Naive thymus-derived CD4-positive, alpha-beta T cell (primary cell): ENCODE measurements around the gene RPS6KA1. TPM values are rescaled to one million over a fixed set of nuclear protein-coding genes. Genes with fewer than 3 reads are reported as not detected.

Source experiments
- ATAC-seq: fragments of 150-1000 bp; cut with Tn5 transposase; 2 replicates; pipeline ENCODE4 v1.10.0; 2021; ENCODE audit warnings: mild to moderate bottlenecking, moderate library complexity
- CTCF ChIA-PET: fragments of 350-600 bp; sonication (Branson Sonifier 250); formaldehyde crosslinking; loops from one replicate; lab custom pipeline; 2021; ENCODE audit warnings: antibody characterized with exemption; lab: Charles Lee
- POLR2A ChIA-PET: fragments of 350-600 bp; sonication (Branson Sonifier 250); formaldehyde crosslinking; loops from one replicate; lab custom pipeline; 2021; ENCODE audit warnings: antibody characterized with exemption, inconsistent platforms; lab: Charles Lee
- DNase-seq, 9 donors: peaks; one replicate each; pipeline versions ENCODE4 v3.0.0 to v3.0.0-alpha.2; 2020 to 2022; ENCODE audit warnings: mixed read lengths in 1 of 9
- H3K27ac ChIP-seq: one replicate; pipeline ENCODE4 v1.7.0; 2013; ENCODE audit warnings: mild to moderate bottlenecking, low read depth, low read length, moderate library complexity
- H3K27me3 ChIP-seq, 2 donors: one replicate each; pipeline ENCODE4 v1.7.0; 2013; ENCODE audit warnings: low read length in 2 of 2, mild to moderate bottlenecking in 2 of 2, moderate library complexity in 2 of 2; ENCODE audit not compliant: control insufficient read depth in 2 of 2, insufficient read depth in 2 of 2
- H3K36me3 ChIP-seq, 3 experiments: 1 replicate in 2 of 3; 2 replicates in 1 of 3; pipeline ENCODE4 v1.7.0; 2013; ENCODE audit warnings: low read length in 3 of 3, mild to moderate bottlenecking in 3 of 3, moderate library complexity in 1 of 3; ENCODE audit not compliant: insufficient read depth in 3 of 3, control insufficient read depth in 2 of 3
- H3K4me1 ChIP-seq, 2 donors: one replicate each; pipeline ENCODE4 v1.7.0; 2013; ENCODE audit warnings: low read length in 2 of 2, mild to moderate bottlenecking in 2 of 2, moderate library complexity in 1 of 2; ENCODE audit not compliant: control insufficient read depth in 2 of 2, insufficient read depth in 2 of 2
- H3K4me3 ChIP-seq: 2 replicates; pipeline ENCODE4 v1.7.0; 2013; ENCODE audit warnings: mild to moderate bottlenecking, low read length
- H3K9me3 ChIP-seq, 3 experiments: 1 replicate in 2 of 3; 2 replicates in 1 of 3; pipeline ENCODE4 v1.7.0; 2013; ENCODE audit warnings: low read length in 3 of 3; ENCODE audit not compliant: control insufficient read depth in 2 of 3
- H3K27ac Mint-ChIP-seq, 9 donors: one replicate each; pipeline ENCODE4 v1.8.0; 2020 to 2022; ENCODE audit warnings: mixed read lengths in 9 of 9, mild to moderate bottlenecking in 8 of 9, moderate library complexity in 5 of 9, inconsistent platforms in 2 of 9
- H3K27me3 Mint-ChIP-seq, 5 donors: one replicate each; pipeline ENCODE4 v1.8.0; 2021 to 2022; ENCODE audit warnings: mixed read lengths in 5 of 5, mild to moderate bottlenecking in 1 of 5
- H3K36me3 Mint-ChIP-seq, 5 donors: one replicate each; pipeline ENCODE4 v1.8.0; 2020 to 2022; ENCODE audit warnings: mixed read lengths in 5 of 5, mild to moderate bottlenecking in 3 of 5, inconsistent platforms in 1 of 5
- H3K4me1 Mint-ChIP-seq, 7 donors: one replicate each; pipeline ENCODE4 v1.8.0; 2020 to 2022; ENCODE audit warnings: mixed read lengths in 7 of 7, mild to moderate bottlenecking in 3 of 7, inconsistent platforms in 1 of 7
- H3K4me3 Mint-ChIP-seq, 10 donors: one replicate each; pipeline ENCODE4 v1.8.0; 2020 to 2022; ENCODE audit warnings: mild to moderate bottlenecking in 10 of 10, mixed read lengths in 10 of 10, moderate library complexity in 6 of 10, inconsistent platforms in 2 of 10
- H3K9me3 Mint-ChIP-seq, 11 donors: one replicate each; pipeline ENCODE4 v1.8.0; 2020 to 2022; ENCODE audit warnings: mixed read lengths in 11 of 11, mild to moderate bottlenecking in 4 of 11, inconsistent platforms in 1 of 11, moderate library complexity in 1 of 11
- intact Hi-C, 2 donors: fragments of 100-400 bp; cut with micrococcal nuclease; formaldehyde crosslinking; loops; one replicate each; pipeline ENCODE4 v1.15.1; 2023
- polyA plus RNA-seq, 2 donors: library from polyadenylated mRNA; unstranded; fragments of 300-500 nt; fragmentation: Illumina TruSeq; gene quantifications; one replicate each; pipeline ENCODE4 v1.2.3, GENCODE V29; 2021
- total RNA-seq, 6 experiments: library from RNA in 5 of 6; stranded (reverse) in 5 of 6; gene quantifications; 1 replicate in 5 of 6; 2 replicates in 1 of 6; pipeline ENCODE4 v1.2.3 and lab custom pipeline; 2021 to 2026

The RPS6KA1 gene
- total RNA-seq (100 to 1,000 TPM in 2 of 5 experiments, 10 to 100 TPM in 3; 53.8 to 205 (median 97.6) TPM), polyA plus RNA-seq (100 to 1,000 TPM; 109 to 131 TPM), total RNA-seq (lab: John Stamatoyannopoulos, UW) (77.7 reads per million, percentile 80 among the genes with 10 or more reads in this experiment)

DNA sequence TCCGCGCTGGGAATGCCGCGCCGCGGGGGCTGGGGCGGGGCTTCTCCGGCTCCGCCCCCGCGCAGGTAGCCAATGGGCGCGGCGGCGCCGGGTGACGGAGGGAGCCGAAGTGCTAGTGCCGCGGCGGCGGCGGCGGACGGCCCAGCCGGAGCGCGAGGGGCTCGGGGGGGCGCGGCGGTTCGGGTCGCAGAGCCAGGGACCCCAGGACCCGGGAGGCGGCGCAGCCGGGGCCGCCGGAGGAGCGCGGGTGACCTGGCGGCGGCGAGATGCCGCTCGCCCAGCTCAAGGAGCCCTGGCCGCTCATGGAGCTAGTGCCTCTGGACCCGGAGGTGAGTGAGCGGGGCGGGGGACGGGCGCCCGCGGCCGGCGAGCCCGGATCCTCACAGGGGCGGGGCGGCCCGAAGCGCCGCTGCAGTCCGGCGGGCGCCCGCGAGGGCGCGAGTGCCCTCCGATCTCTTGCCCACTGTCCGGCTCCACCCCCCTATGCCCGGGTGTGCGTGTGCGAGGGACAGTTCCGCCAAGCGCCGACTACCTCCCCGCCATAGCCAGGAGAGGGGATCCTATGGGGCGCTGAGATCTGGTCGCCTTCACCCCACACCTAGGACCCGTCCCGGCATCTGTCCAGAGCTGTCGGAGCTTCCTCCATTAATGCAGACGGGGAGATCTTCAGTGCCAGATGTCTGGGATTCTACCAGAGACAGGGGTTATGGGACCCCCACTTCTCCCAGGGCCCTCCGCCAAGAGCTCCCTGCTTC is at the start of gene RPS6KA1:
Gene RPS6KA1, plus strand, starts transcription at position 107 of the 755 bp plus-strand sequence. Its CDS starts 160 bp downstream, at position 267.
- CTCF ChIA-PET, result interaction anchor here (0.6 kb wide), 1 partner anchor 275 kb away, joined by 3 read pairs; no protein-coding TSS in a partner anchor
- intact Hi-C loops, result loop anchor here (1.0 to 2.0 kb wide), 5 partner anchors 12 to 58 kb away; partner anchors contain the start of gene HMGN2 (in 1 of the 2)
- Mint-ChIP-seq H3K27me3 (peaks cover 0 to 7% (median 0%) of the 10 kb centered on the region in 5 donors), H3K4me1 (peaks cover 16 to 35% (median 27%) of the 10 kb centered on the region in 7 donors), H3K36me3 (no peaks in the 10 kb centered on the region), H3K27ac (peak within 1 kb of the TSS; percentile 69 to 96 (median 85)), H3K4me3 (peak within 1 kb of the TSS; percentile 80 to 95 (median 90)), H3K9me3 (no peaks in the 10 kb centered on the region)
- Histone ChIP-seq H3K36me3 (no peaks in the 10 kb centered on the region), H3K27ac (peak within 1 kb of the TSS; percentile 75), H3K4me3 (peak within 1 kb of the TSS; percentile 48), H3K9me3 (no peaks in the 10 kb centered on the region), H3K27me3 (no peaks in the 10 kb centered on the region), H3K4me1 (peaks cover 16 to 20% of the 10 kb centered on the region in 2 donors)
- POLR2A ChIA-PET, result interaction anchor here (0.5 to 4.2 kb wide), 7 partner anchors 10 to 258 kb away, joined by 3 to 42 read pairs (median 3); partner anchors contain the start of gene PIGV
- peak; percentile 93 for ATAC-seq
- DNase-seq, result peak; percentile 28 to 81 (median 57)

DNA sequence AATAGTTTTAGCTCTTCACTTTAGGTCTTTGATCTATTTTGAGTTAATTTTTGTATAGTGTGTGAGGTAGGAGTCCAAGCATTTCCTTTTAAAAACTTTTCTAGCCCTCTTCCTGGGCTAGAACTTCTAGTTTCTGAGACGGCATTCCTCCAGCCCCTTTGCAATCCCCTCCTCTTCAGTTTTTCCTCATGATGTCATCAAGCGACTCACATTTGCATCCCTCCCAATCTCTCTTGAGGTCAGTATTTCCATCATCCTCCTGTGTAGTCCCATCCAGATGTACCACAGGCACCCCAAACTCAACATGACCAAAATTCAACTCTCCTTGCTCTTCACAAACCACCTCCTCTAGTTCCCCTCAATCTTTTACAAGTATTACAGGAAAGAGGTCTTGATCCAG is 46.6 kb upstream of the RPS6KA1 start:
- Mint-ChIP-seq H3K27me3 (no peaks in the 10 kb centered on the region), H3K27ac (peak overlapping the region in 6 of 9 donors; percentile 23 to 79 (median 50))
- no peak overlapping the region for H3K27ac ChIP-seq

DNA sequence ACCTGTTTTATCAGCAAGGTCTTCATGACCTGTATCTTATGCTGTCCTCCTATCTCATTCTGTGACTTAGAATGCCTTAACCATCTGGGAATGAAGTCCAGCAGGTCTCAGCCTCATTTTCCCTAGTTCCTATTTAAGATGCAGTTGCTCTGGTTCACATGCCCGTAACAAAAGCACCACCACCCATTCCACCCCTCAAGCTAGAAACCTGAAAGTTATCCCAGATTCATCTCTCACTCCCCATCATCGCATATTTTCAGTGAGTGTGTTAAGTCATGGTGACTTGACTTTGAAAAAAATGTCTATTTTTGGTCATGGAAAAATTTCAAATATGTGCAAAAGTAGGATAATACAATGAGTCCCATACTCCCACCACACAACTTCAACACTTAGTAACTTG is 45.6 kb upstream of the RPS6KA1 start:
- Histone ChIP-seq H3K36me3 (peaks cover 0 to 5% (median 0%) of the 10 kb centered on the region in 3 experiments), H3K4me1 (no peaks in the 10 kb centered on the region), H3K27me3 (no peaks in the 10 kb centered on the region), H3K9me3 (no peaks in the 10 kb centered on the region), H3K4me3 (no peak overlapping the region), H3K27ac (no peak overlapping the region)
- Mint-ChIP-seq H3K4me3 (peak overlapping the region in 1 of 10 donors; percentile 5), H3K9me3 (peaks cover 0 to 2% (median 0%) of the 10 kb centered on the region in 11 donors), H3K27me3 (no peaks in the 10 kb centered on the region), H3K36me3 (peaks cover 0 to 6% (median 4%) of the 10 kb centered on the region in 5 donors), H3K27ac (peak overlapping the region in 7 of 9 donors; percentile 43 to 78 (median 60)), H3K4me1 (peaks cover 0 to 15% (median 5%) of the 10 kb centered on the region in 7 donors)
- intact Hi-C loops, result no loop called here
- POLR2A ChIA-PET, result interaction anchor here (0.6 to 2.6 kb wide), 2 partner anchors 12 to 16 kb away, joined by 3 to 6 read pairs; partner anchors contain the start of gene HMGN2
- DNase-seq (no peak), ATAC-seq (no peak)
- CTCF ChIA-PET, result no interaction called here

More for the DNA sequence above, 46.6 kb upstream of the RPS6KA1 start:
- ChIA-PET CTCF (no interaction called here), POLR2A (interaction anchor here (0.5 to 2.1 kb wide), 2 partner anchors 17 to 96 kb away, joined by 3 to 6 read pairs; no protein-coding TSS in a partner anchor)
- Mint-ChIP-seq H3K9me3 (peaks cover 0 to 4% (median 0%) of the 10 kb centered on the region in 11 donors), H3K4me3 (no peak overlapping the region), H3K36me3 (peaks cover 0 to 10% (median 4%) of the 10 kb centered on the region in 5 donors), H3K4me1 (peaks cover 0 to 18% (median 9%) of the 10 kb centered on the region in 7 donors)
- ATAC-seq (no peak), DNase-seq (no peak)
- H3K4me3 ChIP-seq, result no peak overlapping the region
- peaks cover 0 to 5% (median 0%) of the 10 kb centered on the region in 3 experiments for H3K36me3 ChIP-seq
- H3K27me3 ChIP-seq, result no peaks in the 10 kb centered on the region
- H3K9me3 ChIP-seq, result no peaks in the 10 kb centered on the region
- no peaks in the 10 kb centered on the region for H3K4me1 ChIP-seq
- intact Hi-C loops, result no loop called here

DNA sequence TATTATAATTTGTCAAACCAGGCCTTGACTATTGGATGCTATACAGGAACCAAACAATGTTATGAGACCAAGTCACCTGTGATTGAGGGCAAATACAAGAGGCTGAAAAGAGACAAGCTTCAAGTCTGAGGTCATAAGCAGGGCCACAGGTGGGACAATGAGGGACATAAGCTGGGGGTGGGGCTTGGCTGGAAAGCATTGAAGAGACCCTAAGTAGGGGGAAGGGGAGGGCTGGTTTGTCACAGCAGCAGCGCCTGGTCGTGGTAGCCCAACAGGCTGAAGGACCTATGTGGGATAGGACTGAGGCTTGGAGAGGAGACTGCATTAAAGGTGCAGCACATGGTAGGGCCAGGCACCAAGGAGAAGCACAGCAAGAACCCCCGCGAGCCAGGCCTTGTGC is 39.4 kb upstream of the RPS6KA1 start:
- intact Hi-C loops, result no loop called here
- ATAC-seq (no peak), DNase-seq (no peak)
- Histone ChIP-seq H3K27me3 (no peaks in the 10 kb centered on the region), H3K4me3 (no peak overlapping the region), H3K4me1 (no peaks in the 10 kb centered on the region), H3K36me3 (no peaks in the 10 kb centered on the region), H3K27ac (no peak overlapping the region), H3K9me3 (no peaks in the 10 kb centered on the region)
- ChIA-PET CTCF (interaction anchor here (0.6 to 1.7 kb wide), 4 partner anchors 9 to 377 kb away, joined by 3 to 7 read pairs (median 4); no protein-coding TSS in a partner anchor), POLR2A (interaction anchor here (0.6 to 2.7 kb wide), 4 partner anchors 18 to 428 kb away, joined by 3 to 12 read pairs (median 4); partner anchors contain the start of gene HMGN2)
- H3K36me3 Mint-ChIP-seq, result no peaks in the 10 kb centered on the region
- no peaks in the 10 kb centered on the region for H3K27me3 Mint-ChIP-seq
- no peak overlapping the region for H3K27ac Mint-ChIP-seq
- no peak overlapping the region for H3K4me3 Mint-ChIP-seq
- no peaks in the 10 kb centered on the region for H3K9me3 Mint-ChIP-seq
- H3K4me1 Mint-ChIP-seq, result peaks cover 0 to 2% (median under 1%) of the 10 kb centered on the region in 7 donors

DNA sequence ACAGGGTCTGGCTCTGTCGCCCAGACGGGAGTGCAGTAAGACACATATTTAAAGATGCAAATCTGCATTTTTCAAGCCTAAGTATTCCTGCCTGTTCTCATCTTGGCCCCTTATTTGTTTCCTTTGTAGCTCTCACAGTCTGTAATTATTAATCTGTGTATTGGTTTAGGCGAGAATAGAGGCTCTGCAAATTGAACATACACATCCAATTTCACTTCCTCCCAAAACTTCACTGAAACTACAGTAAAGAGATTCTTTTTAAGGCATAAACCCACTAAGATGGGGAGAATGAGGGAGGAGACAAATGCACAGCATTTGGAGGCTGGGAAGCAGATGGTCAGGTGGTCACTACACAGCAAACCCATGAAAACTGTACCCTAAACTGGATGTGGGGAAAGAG is 36.3 kb upstream of the RPS6KA1 start:
- DNase-seq (no peak), ATAC-seq (no peak)
- Mint-ChIP-seq H3K27ac (peak overlapping the region in 1 of 9 donors; percentile 51), H3K27me3 (no peaks in the 10 kb centered on the region), H3K4me1 (peaks cover 0 to 7% (median 0%) of the 10 kb centered on the region in 7 donors), H3K4me3 (no peak overlapping the region), H3K9me3 (no peaks in the 10 kb centered on the region), H3K36me3 (no peaks in the 10 kb centered on the region)
- CTCF ChIA-PET, result no interaction called here
- Histone ChIP-seq H3K27ac (no peak overlapping the region), H3K27me3 (no peaks in the 10 kb centered on the region), H3K9me3 (no peaks in the 10 kb centered on the region), H3K36me3 (no peaks in the 10 kb centered on the region), H3K4me1 (no peaks in the 10 kb centered on the region), H3K4me3 (no peak overlapping the region)
- intact Hi-C loops, result no loop called here
- POLR2A ChIA-PET, result no interaction called here

DNA sequence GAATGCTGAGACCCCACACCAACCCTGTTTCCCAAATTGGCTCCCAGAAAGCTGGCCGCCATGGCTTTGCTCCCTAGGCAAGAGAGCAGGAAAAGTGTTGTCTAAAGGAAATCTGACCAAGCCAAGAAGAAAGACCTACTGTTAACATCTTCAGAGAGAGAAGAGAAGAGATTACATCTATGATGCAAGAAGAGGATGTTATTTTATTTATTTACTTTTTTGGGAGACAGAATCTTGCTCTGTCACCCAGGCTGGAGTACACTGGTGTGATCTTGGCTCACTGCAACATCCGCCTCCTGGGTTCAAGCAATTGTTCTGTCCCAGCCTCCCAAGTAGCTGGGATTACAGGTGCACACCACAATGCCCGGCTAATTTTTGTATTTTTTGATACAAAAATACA is 35.6 kb upstream of the RPS6KA1 start:
- Mint-ChIP-seq H3K27ac (peak overlapping the region in 1 of 9 donors; percentile 68), H3K36me3 (no peaks in the 10 kb centered on the region), H3K9me3 (no peaks in the 10 kb centered on the region), H3K27me3 (no peaks in the 10 kb centered on the region), H3K4me3 (no peak overlapping the region), H3K4me1 (peaks cover 2 to 12% (median 2%) of the 10 kb centered on the region in 7 donors)
- CTCF ChIA-PET, result interaction anchor here (0.6 kb wide), 1 partner anchor 108 kb away, joined by 4 read pairs; no protein-coding TSS in a partner anchor
- Histone ChIP-seq H3K27me3 (no peaks in the 10 kb centered on the region), H3K4me1 (peaks cover 0 to 1% of the 10 kb centered on the region in 2 donors), H3K36me3 (no peaks in the 10 kb centered on the region), H3K9me3 (no peaks in the 10 kb centered on the region), H3K27ac (no peak overlapping the region), H3K4me3 (no peak overlapping the region)
- DNase-seq (no peak), ATAC-seq (no peak)
- intact Hi-C loops, result no loop called here
- POLR2A ChIA-PET, result no interaction called here
